Hematopoietic multipotent progenitor cell treated with erythropoietin and hydrocortisone succinate and interleukin-3 and kit ligand, for 8 days (in vitro differentiated cells): ENCODE results near the gene ANKRD65.
"Not testable (repeated sequence)": the region's sequence is repeated elsewhere in the genome, so short reads cannot be mapped to it uniquely, and the experiment has no call there.

Experiments
- DNase-seq: peaks from one replicate; pipeline ENCODE4 v3.0.0-alpha.2; 2015

The ANKRD65 gene

DNA sequence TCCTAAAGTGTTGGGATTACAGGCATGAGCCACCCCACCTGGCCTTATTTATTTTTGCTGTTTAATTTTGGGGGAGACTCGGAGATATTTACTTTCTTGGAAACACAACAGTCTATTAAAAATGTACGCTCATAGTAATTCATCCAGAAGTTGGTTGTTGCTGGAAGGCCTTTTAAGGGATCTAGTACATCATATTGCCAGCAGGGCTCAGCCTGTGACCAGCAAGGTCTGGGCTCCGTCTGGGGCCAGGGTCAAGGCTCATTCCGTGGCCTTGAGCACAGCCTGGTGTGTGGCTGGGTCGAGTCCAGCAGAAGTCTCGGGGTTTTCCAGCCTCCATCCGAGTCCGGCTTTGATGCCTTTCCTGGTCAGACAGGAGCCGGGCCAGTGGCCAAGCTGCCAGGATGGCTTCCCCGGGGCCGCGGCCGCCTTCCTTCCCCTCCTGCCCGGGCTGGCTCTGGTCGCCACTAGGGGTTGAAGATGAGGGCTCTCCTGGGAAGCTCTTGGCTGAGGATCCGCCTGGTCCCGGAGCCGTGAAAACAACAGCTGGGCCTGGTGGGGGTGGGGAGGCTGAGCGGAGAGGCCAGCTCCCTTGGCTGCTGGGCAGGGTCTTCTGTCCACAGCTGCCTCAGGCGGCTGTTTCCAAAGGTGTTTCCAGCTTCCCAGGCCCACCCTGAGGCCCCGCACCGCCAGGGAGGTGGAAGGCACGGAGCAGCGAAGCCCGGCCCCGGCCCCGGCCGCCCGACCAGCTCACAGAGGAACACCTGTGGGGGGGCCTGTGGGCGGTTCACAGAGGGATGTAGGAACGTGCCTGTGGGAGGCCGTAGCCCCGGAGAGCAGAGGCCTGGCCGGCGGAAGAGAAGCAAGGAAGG lies 9.3 kb upstream of the ANKRD65 start:
- no peak for DNase-seq

DNA sequence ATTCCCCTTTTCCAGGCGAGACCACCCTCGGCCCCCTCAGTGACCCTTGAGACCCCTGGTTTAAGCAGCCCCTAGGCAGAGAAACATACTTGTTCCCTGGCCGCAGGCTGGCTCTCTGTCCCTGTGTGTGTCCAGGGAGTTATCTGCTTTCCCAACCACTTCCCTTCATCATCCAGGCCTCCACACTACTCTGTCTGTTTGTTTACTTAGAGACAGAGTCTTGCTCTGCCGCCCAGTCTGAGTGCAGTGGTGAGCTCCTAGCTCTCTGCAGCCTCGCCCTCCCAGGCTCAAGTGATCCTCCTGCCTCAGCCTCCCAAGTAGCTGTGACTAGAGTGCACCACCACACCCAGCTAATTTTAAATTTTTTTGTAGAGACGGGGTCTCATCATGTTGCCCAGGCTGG lies 8.6 kb upstream of the ANKRD65 start:
- no peak for DNase-seq

DNA sequence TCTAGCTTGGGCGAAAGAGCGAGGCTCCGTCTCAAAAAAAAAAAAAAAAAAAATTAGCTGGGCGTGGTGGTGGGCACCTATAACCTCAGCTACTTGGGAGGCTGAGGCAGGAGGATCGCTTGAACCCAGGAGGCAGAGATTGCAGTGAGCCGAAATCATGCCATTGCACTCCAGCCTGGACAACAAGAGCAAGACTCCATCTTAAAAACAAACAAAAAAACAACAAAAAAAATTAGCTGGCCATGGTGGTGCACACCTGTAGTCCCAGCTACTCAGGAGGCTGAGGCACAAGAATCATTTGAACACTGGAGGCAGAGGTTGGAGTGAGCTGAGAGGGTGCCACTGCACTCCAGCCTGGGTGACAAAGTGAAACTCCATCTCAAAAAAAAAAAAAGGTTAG lies 7.9 kb upstream of the ANKRD65 start:
- not testable (repeated sequence) for DNase-seq

DNA sequence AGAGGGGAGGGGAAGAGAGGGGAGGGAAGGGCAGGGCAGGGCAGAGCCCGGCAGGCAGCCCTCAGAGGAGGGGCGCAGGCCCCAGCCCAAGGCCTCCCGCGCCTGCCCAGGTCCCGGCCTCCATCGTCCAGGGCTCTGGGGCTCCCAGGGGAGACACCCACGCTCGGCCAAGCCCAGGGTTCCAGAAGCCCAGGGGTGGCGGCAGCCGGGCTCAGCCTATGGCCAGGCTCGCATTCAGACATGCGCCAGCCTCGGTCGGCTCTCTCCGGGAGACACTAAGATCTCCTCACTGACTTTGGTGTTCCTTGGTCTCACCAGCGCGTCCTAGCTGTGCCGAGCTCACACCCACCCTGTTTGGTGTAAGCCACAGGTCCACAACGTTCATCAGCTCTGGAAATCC lies 7.1 kb upstream of the ANKRD65 start:
- no peak for DNase-seq

DNA sequence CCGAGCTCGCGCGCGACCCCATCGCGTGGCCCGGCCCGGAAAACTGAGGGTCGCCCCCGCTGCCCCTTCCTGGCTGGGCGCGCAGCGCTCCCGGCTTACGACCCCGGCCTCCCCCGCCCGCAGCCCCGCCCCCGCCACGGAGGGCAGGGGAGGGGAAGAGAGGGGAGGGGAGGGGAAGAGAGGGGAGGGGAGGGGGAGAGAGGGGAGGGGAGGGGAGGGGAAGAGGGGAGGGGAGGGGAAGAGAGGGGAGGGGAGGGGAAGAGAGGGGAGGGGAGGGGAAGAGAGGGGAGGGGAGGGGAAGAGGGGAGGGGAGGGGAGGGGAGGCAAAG lies 6.7 kb upstream of the ANKRD65 start:
- DNase-seq, result no peak

DNA sequence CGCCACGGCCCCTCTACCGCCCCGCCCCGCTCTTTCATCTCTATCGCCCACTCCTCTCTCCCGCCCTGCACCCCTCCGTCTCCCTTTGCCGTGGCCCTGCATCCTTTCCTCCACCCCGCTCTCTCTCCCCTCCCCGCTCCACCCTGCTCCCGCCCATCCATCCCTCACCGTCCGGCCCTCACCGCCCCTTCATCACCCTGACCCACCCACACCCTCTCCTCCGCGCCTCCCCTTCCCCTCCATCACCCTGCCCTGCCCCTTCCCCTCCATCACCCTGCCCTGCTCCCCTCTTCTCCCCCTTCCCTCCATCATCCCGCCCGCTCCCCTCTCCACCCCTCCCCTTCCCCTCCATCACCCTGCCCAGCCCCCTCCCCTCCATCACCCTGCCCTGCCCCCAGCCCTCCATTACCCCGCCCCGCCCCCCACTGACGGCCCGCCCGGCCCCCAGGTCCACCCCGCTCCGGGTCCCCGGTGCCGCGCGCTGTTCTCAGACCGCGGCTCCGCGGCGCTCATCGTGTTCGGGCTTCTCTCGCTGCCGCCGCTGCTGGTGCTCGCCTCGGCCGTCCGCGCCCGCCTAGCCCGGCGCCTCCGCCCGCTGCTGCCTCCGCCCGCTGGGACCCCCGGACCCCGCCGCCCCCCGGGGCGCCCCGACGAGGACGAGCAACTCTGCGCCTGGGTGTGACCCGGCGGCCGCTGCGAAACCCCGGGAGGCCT lies 6.2 kb upstream of the ANKRD65 start:
- DNase-seq, result no peak

DNA sequence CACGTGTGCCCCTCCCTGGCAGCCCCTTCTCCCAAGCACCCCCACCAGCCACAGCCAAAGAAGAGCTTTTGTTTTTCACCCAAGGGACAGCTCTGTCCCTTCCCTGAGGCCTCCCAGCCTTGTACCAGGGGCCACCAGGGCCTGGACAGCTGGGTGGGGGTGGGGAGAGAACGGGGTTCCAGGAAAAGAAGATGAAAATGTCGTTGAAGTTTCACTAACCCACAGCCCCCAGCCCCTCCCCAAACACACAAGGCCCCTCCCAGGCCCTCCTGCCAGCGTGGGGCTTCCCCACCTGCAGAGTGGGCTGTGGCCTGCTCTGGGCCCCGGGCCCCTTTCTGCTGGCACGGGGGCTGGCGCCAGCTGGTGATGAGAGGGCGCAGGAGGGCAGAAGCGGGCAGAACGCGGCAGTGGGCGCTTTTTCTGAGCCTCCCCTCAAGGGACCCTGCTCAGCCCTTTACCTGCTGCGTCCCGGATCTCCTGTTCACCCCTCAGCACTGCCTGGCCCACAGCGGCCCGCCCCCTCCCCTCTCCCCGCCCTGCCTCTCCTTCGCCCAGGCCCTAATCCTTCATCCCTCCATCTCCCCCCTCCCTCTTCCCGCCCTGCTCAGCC lies 5.5 kb upstream of the ANKRD65 start:
- no peak for DNase-seq

DNA sequence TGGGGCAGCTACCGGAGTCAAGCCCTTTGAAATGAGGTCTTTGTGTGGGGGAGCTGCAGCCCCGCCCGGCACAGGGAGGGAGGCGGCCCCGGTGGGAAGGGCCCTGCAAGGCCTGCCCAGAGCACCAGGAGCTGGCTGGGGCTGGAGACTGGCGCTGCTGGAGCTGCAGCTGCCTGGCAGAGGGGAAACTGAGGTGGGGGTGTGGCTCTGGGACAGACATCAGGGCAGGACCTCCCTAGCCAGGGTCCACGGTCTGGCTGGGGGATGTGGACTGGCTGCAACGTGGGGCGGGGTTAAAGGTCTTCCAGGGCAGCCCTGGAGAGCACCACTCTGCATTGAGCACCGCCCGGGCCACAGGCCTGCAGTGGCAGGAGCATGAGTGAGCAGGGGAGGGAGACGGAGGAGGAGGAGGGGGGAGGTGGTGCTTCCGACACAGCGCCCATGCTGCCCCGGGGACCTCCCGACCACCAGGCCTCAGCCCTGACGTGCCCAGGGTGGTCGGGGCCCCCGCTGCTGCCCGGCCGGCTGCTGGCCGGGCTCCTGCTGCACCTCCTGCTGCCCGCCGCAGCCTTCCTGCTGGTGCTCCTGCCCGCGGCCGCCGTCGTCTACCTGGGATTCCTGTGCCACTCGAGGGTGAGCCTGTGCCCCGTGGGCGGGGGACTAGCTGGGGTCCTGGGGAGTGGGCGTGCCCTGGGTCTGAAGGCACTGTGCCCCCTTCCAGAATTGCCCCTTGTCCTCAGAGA lies 4.8 kb upstream of the ANKRD65 start:
- DNase-seq, result no peak

DNA sequence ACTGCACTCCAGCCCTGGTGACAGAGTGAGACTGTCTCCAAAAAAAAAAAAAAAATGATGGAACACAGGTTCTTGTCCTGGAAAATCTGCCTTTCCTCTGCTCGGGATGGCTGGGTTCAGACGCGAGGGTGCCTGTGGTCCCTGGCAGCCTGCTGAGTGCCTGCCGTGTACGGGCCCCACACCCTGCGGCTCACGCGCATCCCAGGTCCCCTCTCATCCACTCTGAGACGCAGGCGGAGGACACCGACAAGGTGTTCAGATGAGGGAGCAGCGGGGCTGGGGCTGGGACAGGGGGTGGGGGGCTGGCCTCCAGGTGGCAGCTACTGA lies 4.3 kb upstream of the ANKRD65 start:
- no peak for DNase-seq

DNA sequence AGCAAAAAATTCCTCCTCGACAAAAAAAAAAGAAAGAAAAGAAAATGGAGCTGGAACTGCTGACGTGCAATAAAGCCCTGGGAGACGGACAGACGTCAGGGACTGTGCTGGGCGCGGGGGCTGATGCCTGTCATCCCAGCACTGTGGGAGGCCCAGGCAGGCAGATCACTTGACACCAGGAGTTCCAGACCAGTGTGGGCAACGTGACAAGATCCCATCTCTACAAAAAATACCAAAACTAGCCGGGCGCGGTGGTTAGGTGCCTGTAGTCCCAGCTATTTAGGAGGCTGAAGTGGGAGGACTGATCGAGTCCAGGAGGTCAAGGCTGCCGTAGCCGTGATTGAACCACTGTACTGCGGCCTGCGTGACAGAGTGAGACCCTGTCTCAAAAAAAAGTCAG lies 3.6 kb upstream of the ANKRD65 start:
- DNase-seq, result no peak

DNA sequence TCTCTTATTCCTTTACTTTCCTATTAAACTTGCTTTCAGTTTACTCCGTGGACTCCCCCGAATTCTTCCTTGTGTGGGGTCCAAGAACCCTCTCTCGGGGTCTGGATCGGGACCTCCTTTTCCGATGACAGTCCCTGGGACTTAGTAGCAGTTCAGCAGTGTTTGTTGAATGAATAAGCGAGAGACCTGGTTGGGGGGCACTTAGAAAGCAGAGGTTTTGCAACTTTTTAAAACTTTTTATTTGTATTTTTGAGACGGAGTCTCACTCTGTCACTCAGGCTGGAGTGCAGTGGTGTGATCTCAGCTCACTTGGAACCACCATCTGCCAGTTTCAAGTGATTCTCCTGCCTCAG lies 2.1 kb upstream of the ANKRD65 start:
- no peak for DNase-seq

DNA sequence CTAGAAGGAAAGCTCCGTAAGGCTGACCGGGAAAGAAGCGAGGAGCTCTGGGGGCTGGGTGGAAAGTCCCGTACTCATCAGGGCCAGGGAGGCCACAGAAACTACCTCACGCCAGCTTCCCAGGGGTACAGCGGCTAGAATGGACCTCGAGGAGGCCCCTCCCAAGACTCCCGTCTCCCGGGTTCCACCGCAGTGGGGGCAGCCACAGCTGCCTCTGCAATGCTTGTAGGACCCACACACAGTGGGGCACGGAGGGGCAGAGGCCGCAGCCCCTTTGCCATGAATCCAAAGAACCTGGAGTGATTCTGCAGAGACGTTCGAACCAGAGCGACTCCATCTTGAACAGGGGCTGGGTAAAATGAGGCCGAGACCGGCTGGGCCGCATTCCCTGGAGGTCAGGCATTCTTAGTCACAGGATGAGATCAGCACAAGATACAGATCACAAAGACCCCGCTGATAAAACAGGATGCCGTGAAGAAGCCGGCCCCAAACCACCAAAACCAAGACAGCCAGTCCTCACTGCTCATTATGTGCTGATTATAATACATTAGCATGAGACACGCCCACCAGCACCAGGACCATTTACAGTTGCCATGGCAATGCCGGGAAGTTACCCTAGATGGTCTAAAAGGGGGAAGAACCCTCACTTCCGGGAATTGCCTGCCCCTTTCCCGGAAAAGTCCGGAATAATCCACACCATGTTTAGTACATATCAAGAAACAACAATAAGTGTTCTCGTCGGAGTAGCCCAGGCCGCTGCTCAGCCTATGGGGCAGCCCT lies 1.6 kb upstream of the ANKRD65 start:
- DNase-seq, result no peak

DNA sequence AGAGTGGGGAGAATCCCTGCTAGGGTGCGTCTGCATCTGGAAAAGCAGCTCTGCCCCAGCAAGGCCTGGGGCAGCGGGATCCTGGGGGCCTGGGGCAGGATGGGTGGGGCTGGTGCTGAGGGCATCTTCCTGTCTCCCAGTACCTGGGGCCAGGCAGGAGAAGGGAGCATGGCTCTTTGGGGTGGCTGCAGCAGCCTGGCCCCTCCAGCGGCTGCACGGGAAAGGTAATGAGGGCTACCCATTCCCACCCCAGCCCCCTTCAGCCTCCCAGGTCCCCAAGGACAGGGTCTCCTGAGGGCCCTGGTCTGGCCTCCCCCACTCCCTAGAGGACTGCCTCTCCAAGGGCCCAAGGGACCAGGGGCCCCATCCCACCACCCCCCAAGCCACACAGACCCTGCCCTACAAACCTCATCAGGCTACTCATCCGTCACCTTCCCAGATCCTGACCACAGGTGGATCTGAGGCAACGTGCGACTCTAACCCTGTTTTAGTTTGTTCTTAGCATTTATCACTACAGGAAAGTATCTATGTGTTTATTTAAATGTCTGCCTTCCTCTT lies 910 bp upstream of the ANKRD65 start:
- no peak for DNase-seq

DNA sequence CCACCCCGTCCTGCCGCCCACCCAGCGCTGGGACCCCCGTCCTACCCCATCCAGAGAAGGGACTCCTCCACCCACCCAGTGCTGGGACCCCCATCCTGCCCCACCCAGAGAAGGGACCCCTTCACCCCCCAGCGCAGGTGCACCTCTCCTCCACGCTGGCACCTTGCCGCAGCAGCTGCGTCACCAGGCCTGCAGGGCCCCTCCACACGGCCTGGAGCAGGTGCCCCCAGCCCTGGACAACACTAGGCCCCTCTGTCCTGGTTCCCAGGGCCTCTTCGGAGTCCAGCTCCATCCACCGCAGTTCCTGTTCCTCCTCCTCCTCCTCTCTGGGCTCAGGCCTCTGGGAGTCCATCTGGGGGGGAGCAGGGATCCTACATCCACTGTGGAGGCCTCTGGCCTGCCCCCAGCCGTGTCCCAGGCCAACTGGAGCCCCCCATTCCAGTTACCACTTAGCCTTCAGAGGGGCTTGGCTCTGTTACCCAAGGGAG lies 378 bp downstream of the ANKRD65 start:
- no peak for DNase-seq

DNA sequence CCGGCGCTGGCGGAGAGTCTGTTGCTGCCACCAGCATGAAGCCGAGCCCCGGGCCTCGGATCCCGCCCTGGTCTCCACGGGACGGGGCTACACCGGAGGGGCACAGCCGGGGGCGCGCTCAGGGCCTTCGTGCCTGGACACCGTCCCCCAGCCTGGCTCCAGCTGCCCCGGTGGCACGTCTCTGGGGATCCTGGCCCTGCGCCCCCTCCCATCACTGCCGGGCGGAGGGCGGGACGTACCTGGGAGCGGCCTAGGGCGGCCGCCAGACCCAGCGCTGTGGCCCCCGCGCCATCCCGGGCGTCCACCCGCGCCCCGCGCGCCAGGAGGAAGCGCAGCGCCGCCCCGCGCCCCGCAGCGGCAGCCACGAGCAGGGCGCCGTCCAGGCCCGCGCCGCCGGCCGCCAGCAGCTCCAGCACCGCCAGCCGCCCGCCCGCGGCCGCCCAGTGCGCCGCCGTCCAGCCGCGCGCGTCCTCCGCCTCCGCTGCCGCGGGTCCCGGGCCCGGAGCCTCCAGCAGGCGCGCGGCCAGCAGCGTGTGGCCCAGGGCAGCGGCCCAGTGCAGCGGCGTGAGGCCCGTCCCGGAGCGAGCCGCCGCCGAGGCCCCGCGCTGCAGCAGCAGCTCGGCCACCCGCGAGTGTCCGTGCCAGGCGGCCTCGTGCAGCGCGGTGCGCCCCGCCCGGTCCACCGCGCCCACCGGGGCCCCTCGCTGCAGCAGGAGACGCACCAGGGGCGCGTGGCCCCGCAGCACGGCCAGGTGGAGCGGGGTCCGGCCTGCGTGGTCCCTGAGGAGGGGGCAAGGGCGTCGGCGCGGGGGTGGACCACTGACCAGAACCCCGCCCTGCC lies 1.0 kb downstream of the ANKRD65 start:
- no peak for DNase-seq

DNA sequence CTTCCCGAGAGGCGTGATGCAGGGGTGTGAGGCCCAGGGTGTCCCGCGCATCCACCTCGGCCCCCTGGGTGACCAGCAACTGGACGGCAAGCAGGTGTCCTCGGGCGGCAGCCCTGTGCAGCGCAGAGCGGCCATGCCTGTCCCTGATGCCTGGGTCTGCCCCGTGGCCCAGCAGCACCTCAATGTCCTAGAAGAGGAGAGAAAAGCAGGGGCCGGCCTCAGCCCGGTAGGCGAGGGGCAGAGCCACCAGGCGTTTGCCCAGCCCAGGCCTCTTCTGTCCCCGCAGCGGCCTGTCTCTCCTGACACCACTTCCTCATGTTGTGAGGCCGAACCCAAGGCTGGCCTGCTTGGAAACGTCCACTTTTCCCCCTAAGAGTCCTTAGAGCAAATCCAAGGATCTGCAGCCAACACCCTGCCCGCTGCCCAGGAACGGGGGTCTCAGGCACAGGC lies 1.7 kb downstream of the ANKRD65 start:
- no peak for DNase-seq

DNA sequence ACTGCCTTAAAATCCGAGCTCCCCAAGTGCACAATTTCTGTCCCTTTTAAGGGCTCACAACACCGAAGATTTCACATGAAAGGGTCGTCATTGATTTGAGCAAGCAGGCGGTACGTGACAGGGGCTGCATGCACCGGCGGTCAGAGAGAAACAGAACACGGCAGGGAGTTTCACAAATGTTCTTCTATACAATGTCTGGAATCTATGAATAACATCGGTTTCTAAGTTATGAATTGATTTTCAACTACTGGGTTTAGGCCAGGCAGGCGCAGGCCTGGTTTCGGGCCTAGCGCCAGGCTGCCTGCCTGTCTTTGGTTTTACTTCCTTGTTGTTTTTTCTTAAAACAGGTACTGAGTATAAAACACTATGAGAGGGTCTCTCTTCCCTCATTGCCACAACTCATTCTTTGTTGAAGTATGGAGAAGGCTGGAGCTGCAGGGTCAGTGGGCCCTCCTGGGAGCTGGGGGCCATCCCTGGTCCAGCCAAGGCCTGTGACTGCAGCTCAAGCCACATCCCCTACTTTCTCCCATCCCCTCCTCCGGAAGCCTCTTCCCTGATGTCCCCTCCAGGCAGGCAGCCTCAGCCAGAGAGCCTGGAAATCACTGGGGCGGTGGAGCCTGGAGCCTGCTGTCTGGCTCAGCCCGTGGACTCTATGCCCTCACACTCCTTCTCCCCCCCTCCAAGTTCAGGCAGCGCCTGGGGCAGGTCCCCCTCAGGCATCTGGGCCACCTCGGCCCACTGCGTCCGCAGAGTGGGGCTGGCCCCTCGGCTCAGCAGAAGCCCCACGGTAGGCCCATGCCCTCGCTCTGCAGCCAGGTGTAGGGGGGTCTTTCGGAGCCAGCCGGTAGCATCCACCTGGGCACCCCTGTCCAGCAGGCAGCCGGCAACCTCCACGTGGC lies 2.4 kb downstream of the ANKRD65 start:
- no peak for DNase-seq

DNA sequence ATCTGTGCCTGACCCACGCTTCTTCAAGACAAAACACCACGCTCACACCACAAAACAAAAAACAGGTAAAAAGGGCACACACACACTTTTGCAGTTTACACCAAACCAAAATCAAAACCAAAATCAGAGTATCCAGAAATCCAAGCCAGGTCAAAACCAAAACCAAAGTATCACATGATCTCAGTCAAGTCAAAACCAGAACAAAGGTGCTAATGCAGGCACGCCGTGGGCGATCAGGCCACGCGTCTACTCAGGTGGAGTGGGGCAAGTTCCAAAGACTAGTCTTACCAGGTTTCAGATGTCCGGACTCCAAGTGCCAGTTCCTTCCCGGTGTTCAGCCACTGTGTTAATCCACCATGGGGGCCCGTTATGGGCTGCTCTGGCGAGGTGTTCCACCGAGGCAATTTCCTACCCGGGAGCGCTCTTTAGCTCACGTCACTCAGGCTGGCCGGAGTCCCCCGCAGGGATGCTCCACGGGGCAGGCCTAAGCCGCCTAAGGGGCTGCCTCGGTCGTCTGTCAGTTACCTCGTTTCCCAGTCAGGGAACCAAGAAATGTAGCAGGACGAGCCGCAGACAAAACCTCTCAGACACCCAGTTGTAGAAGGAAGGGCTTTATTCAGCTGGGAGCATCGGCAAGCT lies 3.1 kb downstream of the ANKRD65 start:
- DNase-seq, result not testable (repeated sequence)

DNA sequence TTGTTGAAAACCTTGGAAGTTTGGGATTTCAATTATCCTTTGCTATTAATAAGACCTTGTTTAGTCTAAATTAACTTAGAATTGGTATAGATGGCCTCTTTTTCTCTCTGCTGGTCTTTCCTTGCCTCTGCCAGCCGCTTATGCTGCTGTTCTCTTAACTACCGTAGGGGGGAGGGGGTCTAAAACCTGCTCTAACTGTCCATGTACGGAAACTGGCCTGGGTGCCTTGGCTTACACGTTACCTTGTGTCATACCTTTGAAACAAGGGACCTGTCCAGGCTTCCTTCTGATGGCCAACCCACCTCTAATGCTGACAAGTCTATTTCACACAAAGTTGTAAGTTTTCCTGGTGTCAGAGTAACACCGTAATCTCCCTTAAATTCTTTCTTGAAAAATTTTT lies 3.7 kb downstream of the ANKRD65 start:
- not testable (repeated sequence) for DNase-seq

DNA sequence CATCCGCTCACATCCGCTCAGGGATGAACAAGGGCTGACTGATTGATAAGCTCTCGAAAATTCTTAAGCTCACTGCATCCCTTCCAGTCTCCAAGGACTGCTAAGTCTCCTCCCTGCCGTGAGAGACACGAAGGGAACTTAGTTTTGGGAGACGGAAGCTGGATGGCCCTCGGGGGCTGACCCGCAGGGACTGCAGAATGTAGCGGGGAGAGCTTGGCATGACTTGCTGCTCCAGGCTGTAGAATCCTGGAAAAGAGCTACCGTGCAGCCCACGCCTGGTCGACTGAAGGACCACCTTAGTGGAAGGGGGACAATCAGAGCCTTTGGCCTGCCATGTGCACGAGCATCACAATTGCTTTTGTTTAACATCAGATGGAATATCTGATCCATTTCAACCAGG lies 5.3 kb downstream of the ANKRD65 start:
- no peak for DNase-seq
